ENCODE measurements around the gene SPATA31D1.
"Not testable (repeated sequence)": the region's sequence is repeated elsewhere in the genome, so short reads cannot be mapped to it uniquely, and the experiment has no call there.

The SPATA31D1 gene

GRCh38 chr9:81988472-81988871, at the start of gene SPATA31D1:
TSS of gene SPATA31D1 (plus strand) at chr9:81988772. CDS start at chr9:81988819, 47 bp downstream.
- not testable (repeated sequence) for DNase-seq (ENCODE audit: low spot score)

GRCh38 chr9:81943393-81943792, 45.2 kb upstream of the SPATA31D1 start, which contains the start of gene SPATA31D3:
TSS of gene SPATA31D3 (plus strand) at chr9:81943500. CDS start at chr9:81943586, 86 bp downstream.
- DNase-seq (ENCODE audit: low spot score), result not testable (repeated sequence)

GRCh38 chr9:81948650-81949049, 39.9 kb upstream of the SPATA31D1 start:
- not testable (repeated sequence) for DNase-seq (ENCODE audit: low spot score)

- no peak for DNase-seq (ENCODE audit: low spot score)
Measured at GRCh38 chr9:81953096-81953495, 35.5 kb upstream of the SPATA31D1 start.

GRCh38 chr9:81955625-81956024, 32.9 kb upstream of the SPATA31D1 start:
- DNase-seq (ENCODE audit: low spot score), result no peak

GRCh38 chr9:81964218-81965171, 24.1 kb upstream of the SPATA31D1 start:
- no peak for DNase-seq (ENCODE audit: low spot score)

- no peak for DNase-seq (ENCODE audit: low spot score)
Measured at GRCh38 chr9:81968026-81968425, 20.5 kb upstream of the SPATA31D1 start.

- DNase-seq (ENCODE audit: low spot score), result no peak
Measured at GRCh38 chr9:81969971-81970370, 18.6 kb upstream of the SPATA31D1 start.

- no peak for DNase-seq (ENCODE audit: low spot score)
Measured at GRCh38 chr9:81971727-81972126, 16.8 kb upstream of the SPATA31D1 start.

GRCh38 chr9:81974764-81975163, 13.8 kb upstream of the SPATA31D1 start:
- DNase-seq (ENCODE audit: low spot score), result no peak

- DNase-seq (ENCODE audit: low spot score), result no peak
Measured at GRCh38 chr9:81976351-81976750, 12.2 kb upstream of the SPATA31D1 start.

- no peak for DNase-seq (ENCODE audit: low spot score)
Measured at GRCh38 chr9:81979196-81979595, 9.4 kb upstream of the SPATA31D1 start.

- no peak for DNase-seq (ENCODE audit: low spot score)
Measured at GRCh38 chr9:81980568-81980967, 8.0 kb upstream of the SPATA31D1 start.

GRCh38 chr9:81981883-81982282, 6.7 kb upstream of the SPATA31D1 start:
- no peak for DNase-seq (ENCODE audit: low spot score)

GRCh38 chr9:81984928-81985327, 3.6 kb upstream of the SPATA31D1 start:
- DNase-seq (ENCODE audit: low spot score), result no peak

- no peak for DNase-seq (ENCODE audit: low spot score)
Measured at GRCh38 chr9:81986051-81986450, 2.5 kb upstream of the SPATA31D1 start.

- no peak for DNase-seq (ENCODE audit: low spot score)
Measured at GRCh38 chr9:81989700-81990099, 1.1 kb downstream of the SPATA31D1 start.

- no peak for DNase-seq (ENCODE audit: low spot score)
Measured at GRCh38 chr9:81993656-81994055, 5.1 kb downstream of the SPATA31D1 start.

- DNase-seq (ENCODE audit: low spot score), result no peak
Measured at GRCh38 chr9:81999806-82000205, 11.2 kb downstream of the SPATA31D1 start.

- DNase-seq (ENCODE audit: low spot score), result no peak
Measured at GRCh38 chr9:82010711-82011110, 22.1 kb downstream of the SPATA31D1 start.

- DNase-seq (ENCODE audit: low spot score), result no peak
Measured at GRCh38 chr9:82011133-82011532, 22.6 kb downstream of the SPATA31D1 start.

GRCh38 chr9:82012276-82012675, 23.7 kb downstream of the SPATA31D1 start:
- no peak for DNase-seq (ENCODE audit: low spot score)

- DNase-seq (ENCODE audit: low spot score), result no peak
Measured at GRCh38 chr9:82020331-82020730, 31.8 kb downstream of the SPATA31D1 start.

GRCh38 chr9:82021198-82021597, 32.6 kb downstream of the SPATA31D1 start:
- no peak for DNase-seq (ENCODE audit: low spot score)
